Limb (tissue), 2 donors: ENCODE data around the gene ZNF688.
A peak's percentile ranks its signal among the peaks of the same experiment; 100 is the strongest.

Experiments used
- DNase-seq, 2 donors: peaks; one replicate each; pipeline ENCODE4 v3.0.0-alpha.2; 2016; ENCODE audit errors: extremely low spot score in 2 of 2

Gene ZNF688

GRCh38 chr16:30585400-30586191, 14.1 kb upstream of the ZNF688 start, which contains the start of gene ZNF785:
Gene ZNF785 (minus strand): TSS chr16:30585697. CDS start chr16:30585611, 86 bp downstream.
- peak; percentile 95 to 99 for DNase-seq

- no peak for DNase-seq
Observed at GRCh38 chr16:30585022-30585399, 13.5 kb upstream of the ZNF688 start.

GRCh38 chr16:30582611-30583340, 11.3 kb upstream of the ZNF688 start:
- DNase-seq: no peak

GRCh38 chr16:30581457-30581856, 9.9 kb upstream of the ZNF688 start:
- no peak for DNase-seq

GRCh38 chr16:30574678-30575077, 3.2 kb upstream of the ZNF688 start:
- no peak for DNase-seq

GRCh38 chr16:30570636-30571444, 674 bp downstream of the ZNF688 start:
- DNase-seq: peak; percentile 19 to 75

GRCh38 chr16:30569746-30570635, 1.5 kb downstream of the ZNF688 start:
- DNase-seq: no peak

- DNase-seq: no peak
Observed at GRCh38 chr16:30569281-30569680, 2.2 kb downstream of the ZNF688 start.

- no peak for DNase-seq
Observed at GRCh38 chr16:30567991-30568638, 3.4 kb downstream of the ZNF688 start.

GRCh38 chr16:30567160-30567990, 4.1 kb downstream of the ZNF688 start:
- no peak for DNase-seq

GRCh38 chr16:30566531-30566930, 5.0 kb downstream of the ZNF688 start:
- DNase-seq: no peak

- DNase-seq: no peak
Observed at GRCh38 chr16:30565984-30566383, 5.5 kb downstream of the ZNF688 start.

GRCh38 chr16:30565526-30565925, 6.0 kb downstream of the ZNF688 start:
- no peak for DNase-seq

GRCh38 chr16:30562021-30562420, 9.5 kb downstream of the ZNF688 start:
- no peak for DNase-seq

- DNase-seq: no peak
Observed at GRCh38 chr16:30561089-30561816, 10.3 kb downstream of the ZNF688 start.

GRCh38 chr16:30559690-30560089, 11.8 kb downstream of the ZNF688 start:
- DNase-seq: no peak

- no peak for DNase-seq
Observed at GRCh38 chr16:30558789-30559377, 12.6 kb downstream of the ZNF688 start.
